Transverse colon (tissue), 3 donors: Measurements from ENCODE around the gene ECM1.

ENCODE experiments used
- CTCF ChIP-seq, 5 experiments: fragments of 200-600 bp in 3 of 5; fragments of 450-650 bp in 2 of 5; sonication (generic) in 3 of 5; IDR thresholded peaks; 1 replicate in 2 of 5; 2 replicates in 3 of 5; pipeline ENCODE4 v1.5.1; 2016 to 2017; ENCODE audit warnings: antibody characterized with exemption in 5 of 5, inconsistent platforms in 3 of 5, mild to moderate bottlenecking in 2 of 5, moderate library complexity in 1 of 5
- POLR2A ChIP-seq: fragments of 450-650 bp; IDR thresholded peaks from one replicate; pipeline ENCODE4 v1.6.1; 2016; ENCODE audit warnings: antibody characterized with exemption, mild to moderate bottlenecking, moderate library complexity

GRCh38 chr1:150514260-150514659 is 6.4 kb downstream of the ECM1 start:
- TF ChIP-seq CTCF (IDR thresholded peaks at IDR 0.05), result no peak
- no peak for TF ChIP-seq POLR2A
